ENCODE results near the gene EPC1.

EPC1 gene

GRCh38 chr10:32323051-32323450 is 23.9 kb downstream of the EPC1 start:
- DNase-seq (ENCODE audit: low read depth) = no peak
- TF ChIP-seq CTCF (conservative IDR thresholded peaks at IDR 0.05; ENCODE audit: low read length) = no peak
- H3K4me3 ChIP-seq (ENCODE audit: low read length) = no peak overlapping the region

GRCh38 chr10:32321016-32321631 is 25.8 kb downstream of the EPC1 start:
- no peak overlapping the region for H3K4me3 ChIP-seq (ENCODE audit: low read length)
- no peak for TF ChIP-seq CTCF (conservative IDR thresholded peaks at IDR 0.05; ENCODE audit: low read length)
- DNase-seq (ENCODE audit: low read depth) = no peak

- DNase-seq (ENCODE audit: low read depth) = peak; percentile 65
- no peak for TF ChIP-seq CTCF (conservative IDR thresholded peaks at IDR 0.05; ENCODE audit: low read length)
- no peak overlapping the region for H3K4me3 ChIP-seq (ENCODE audit: low read length)
These were observed 28.5 kb downstream of the EPC1 start for GRCh38 chr10:32318476-32318896.

GRCh38 chr10:32317795-32318357 is 29.1 kb downstream of the EPC1 start:
- TF ChIP-seq CTCF (conservative IDR thresholded peaks at IDR 0.05; ENCODE audit: low read length) = no peak
- H3K4me3 ChIP-seq (ENCODE audit: low read length) = no peak overlapping the region
- DNase-seq (ENCODE audit: low read depth) = no peak

- DNase-seq (ENCODE audit: low read depth) = no peak
- no peak for TF ChIP-seq CTCF (conservative IDR thresholded peaks at IDR 0.05; ENCODE audit: low read length)
These were observed 31.5 kb downstream of the EPC1 start for GRCh38 chr10:32315424-32315823.

GRCh38 chr10:32314588-32314987 is 32.4 kb downstream of the EPC1 start:
- no peak for TF ChIP-seq CTCF (conservative IDR thresholded peaks at IDR 0.05; ENCODE audit: low read length)
- no peak for DNase-seq (ENCODE audit: low read depth)
- no peak overlapping the region for H3K4me3 ChIP-seq (ENCODE audit: low read length)

More at GRCh38 chr10:32315424-32315823, 31.5 kb downstream of the EPC1 start:
- no peak overlapping the region for H3K4me3 ChIP-seq (ENCODE audit: low read length)

GRCh38 chr10:32308027-32308603 is 38.8 kb downstream of the EPC1 start:
- no peak overlapping the region for H3K4me3 ChIP-seq (ENCODE audit: low read length)
- TF ChIP-seq CTCF (conservative IDR thresholded peaks at IDR 0.05; ENCODE audit: low read length) = no peak
- no peak for DNase-seq (ENCODE audit: low read depth)

Measured in AG10803 (cell line).